Fibroblast of lung (primary cell): ENCODE results near the gene BFSP2.

Experiments
- CTCF ChIP-seq, 2 donors: IDR thresholded peaks in 1 of 2; conservative IDR thresholded peaks in 1 of 2; 1 replicate in 1 of 2; 2 replicates in 1 of 2; pipeline ENCODE4 v1.5.1; 2011 to 2012; ENCODE audit warnings: low read length in 2 of 2, control low read depth in 1 of 2, inconsistent platforms in 1 of 2, low read depth in 1 of 2, mild to moderate bottlenecking in 1 of 2
- EZH2 ChIP-seq: IDR thresholded peaks from 2 replicates; pipeline ENCODE4 v1.5.1; 2012; ENCODE audit warnings: low read length, control low read depth, mild to moderate bottlenecking; ENCODE audit errors: missing control alignments

GRCh38 chr3:133404920-133405319 lies 5.1 kb downstream of the BFSP2 start:
- no peak for TF ChIP-seq CTCF (conservative IDR thresholded peaks at IDR 0.05 in 1 of 2, IDR thresholded peaks at IDR 0.05 in 1 of 2; ENCODE audit: low read depth in 1 of 2, low read length in 2 of 2)
- no peak for TF ChIP-seq EZH2
